C4-2B (cell line): ENCODE data around the gene AHRR.

Experiments used
- CTCF ChIP-seq: fragments of 450-650 bp; conservative IDR thresholded peaks from 2 replicates; pipeline ENCODE4 v1.5.1; 2017; ENCODE audit warnings: mild to moderate bottlenecking
- ZFX ChIP-seq: fragments of 450-650 bp; IDR thresholded peaks from 2 replicates; pipeline ENCODE4 v1.6.1; 2017

DNA sequence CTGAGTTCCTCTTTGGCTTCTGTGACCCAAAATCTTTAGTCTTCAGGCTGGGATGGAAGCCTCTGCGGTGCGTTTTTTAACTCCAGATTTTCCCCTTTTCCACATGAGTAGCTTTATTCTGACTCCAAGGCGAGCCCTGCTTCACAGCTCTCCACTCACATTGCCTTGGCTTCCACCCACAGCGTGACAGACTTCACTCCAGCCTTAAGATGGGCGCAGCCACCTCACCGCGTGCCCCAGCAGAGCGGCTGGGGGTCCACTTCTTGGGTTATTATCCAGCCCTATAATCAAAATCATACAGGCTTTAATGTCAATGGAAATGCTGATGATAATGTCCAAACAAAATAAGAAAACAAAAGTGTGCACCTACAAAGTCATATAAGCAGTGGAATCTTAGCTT, 122.7 kb downstream of the AHRR start:
- TF ChIP-seq CTCF = no peak
- no peak for TF ChIP-seq ZFX
